WTC11 (cell line): ENCODE data around the gene TSHZ3. TPM values are rescaled to one million over a fixed set of nuclear protein-coding genes. Genes with fewer than 3 reads are reported as not detected.

Source experiments
- ATAC-seq: fragments of 200-7000 bp; cut with Tn5 transposase; 2 replicates; pipeline ENCODE4 v1.10.0; 2021; ENCODE audit warnings: mild to moderate bottlenecking, moderate library complexity
- CTCF ChIA-PET: fragments of 300-600 bp; sonication (Branson Sonifier 250); formaldehyde crosslinking; loops from one replicate; lab custom pipeline; 2021; ENCODE audit warnings: antibody characterized with exemption; lab: Charles Lee
- POLR2A ChIA-PET: fragments of 350-600 bp; sonication (Branson Sonifier 250); formaldehyde crosslinking; loops from one replicate; lab custom pipeline; 2021; ENCODE audit warnings: antibody characterized with exemption; lab: Charles Lee
- DNase-seq: peaks from one replicate; pipeline ENCODE4 v3.0.0; 2021; ENCODE audit warnings: low spot score
- H3K27ac Mint-ChIP-seq: 2 replicates; pipeline ENCODE4 v1.8.0; 2021; ENCODE audit warnings: mixed read lengths
- H3K27me3 Mint-ChIP-seq: 2 replicates; pipeline ENCODE4 v1.8.0; 2021; ENCODE audit warnings: low read depth, mild to moderate bottlenecking, moderate library complexity, mixed read lengths
- H3K36me3 Mint-ChIP-seq: 2 replicates; pipeline ENCODE4 v1.8.0; 2021; ENCODE audit warnings: mixed read lengths
- H3K4me1 Mint-ChIP-seq: 2 replicates; pipeline ENCODE4 v1.8.0; 2022; ENCODE audit warnings: mixed read lengths
- H3K4me3 Mint-ChIP-seq: 2 replicates; pipeline ENCODE4 v1.8.0; 2021; ENCODE audit warnings: mild to moderate bottlenecking, moderate library complexity, mixed read lengths
- H3K9me3 Mint-ChIP-seq: 2 replicates; pipeline ENCODE4 v1.8.0; 2021; ENCODE audit warnings: mixed read lengths
- CBFB ChIP-seq: sonication (generic); formaldehyde crosslinking; IDR thresholded peaks from 2 replicates; pipeline ENCODE4 v1.8.1; 2022; ENCODE audit warnings: mild to moderate bottlenecking, low read depth, missing genetic modification reagents
- FOXK1 ChIP-seq: sonication (generic); formaldehyde crosslinking; IDR thresholded peaks from 2 replicates; pipeline ENCODE4 v1.8.0; 2022; ENCODE audit warnings: mild to moderate bottlenecking, moderate library complexity, missing genetic modification reagents
- FOXP1 ChIP-seq: sonication (generic); formaldehyde crosslinking; IDR thresholded peaks from 2 replicates; pipeline ENCODE4 v1.8.0; 2022; ENCODE audit warnings: missing genetic modification reagents, mild to moderate bottlenecking, moderate library complexity, borderline replicate concordance
- ZNF396 ChIP-seq: fragments of 250-450 bp; sonication (Bioruptor Pico); IDR thresholded peaks from 2 replicates; pipeline ENCODE4 v1.8.0; 2021; ENCODE audit warnings: mild to moderate bottlenecking, moderate library complexity, borderline replicate concordance
- total RNA-seq: library from RNA; stranded (reverse); gene quantifications from 3 replicates; pipeline ENCODE4 v1.2.3, GENCODE V29; 2021
- TF ChIP-seq, protein P1 (sequence below): sonication (generic); formaldehyde crosslinking; IDR thresholded peaks from 2 replicates; pipeline ENCODE4 v1.8.0; 2022; ENCODE audit warnings: mild to moderate bottlenecking, missing genetic modification reagents
- TF ChIP-seq, protein P2 (sequence below): sonication (generic); formaldehyde crosslinking; IDR thresholded peaks from 2 replicates; pipeline ENCODE4 v1.8.0; 2023; ENCODE audit warnings: mild to moderate bottlenecking, missing genetic modification reagents
- TF ChIP-seq, protein P3 (sequence below): sonication (generic); formaldehyde crosslinking; IDR thresholded peaks from 2 replicates; pipeline ENCODE4 v1.8.1; 2023; ENCODE audit warnings: mild to moderate bottlenecking, missing genetic modification reagents, moderate library complexity
- TF ChIP-seq, protein P4 (sequence below): sonication (generic); formaldehyde crosslinking; IDR thresholded peaks from 2 replicates; pipeline ENCODE4 v1.8.0; 2022; ENCODE audit warnings: mild to moderate bottlenecking, missing genetic modification reagents
- TF ChIP-seq, protein P5 (sequence below): sonication (generic); formaldehyde crosslinking; IDR thresholded peaks from 2 replicates; pipeline ENCODE4 v1.8.1; 2023; ENCODE audit warnings: mild to moderate bottlenecking, missing genetic modification reagents
- TF ChIP-seq, protein P6 (sequence below): sonication (generic); formaldehyde crosslinking; IDR thresholded peaks from 2 replicates; pipeline ENCODE4 v1.8.1; 2022; ENCODE audit warnings: mild to moderate bottlenecking, missing genetic modification reagents, moderate library complexity, borderline replicate concordance
- TF ChIP-seq, protein P7 (sequence below): sonication (generic); formaldehyde crosslinking; IDR thresholded peaks from 2 replicates; pipeline ENCODE4 v1.8.0; 2023; ENCODE audit warnings: missing genetic modification reagents, mild to moderate bottlenecking, borderline replicate concordance
- TF ChIP-seq, protein P8 (sequence below): fragments of 250-450 bp; sonication (Bioruptor Pico); IDR thresholded peaks from 2 replicates; pipeline ENCODE4 v1.9.0; 2021; ENCODE audit warnings: moderate library complexity, mild to moderate bottlenecking, inconsistent platforms, borderline replicate concordance

The TSHZ3 gene
- total RNA-seq, 1 experiment from 2014 or later: 21.4 TPM

DNA sequence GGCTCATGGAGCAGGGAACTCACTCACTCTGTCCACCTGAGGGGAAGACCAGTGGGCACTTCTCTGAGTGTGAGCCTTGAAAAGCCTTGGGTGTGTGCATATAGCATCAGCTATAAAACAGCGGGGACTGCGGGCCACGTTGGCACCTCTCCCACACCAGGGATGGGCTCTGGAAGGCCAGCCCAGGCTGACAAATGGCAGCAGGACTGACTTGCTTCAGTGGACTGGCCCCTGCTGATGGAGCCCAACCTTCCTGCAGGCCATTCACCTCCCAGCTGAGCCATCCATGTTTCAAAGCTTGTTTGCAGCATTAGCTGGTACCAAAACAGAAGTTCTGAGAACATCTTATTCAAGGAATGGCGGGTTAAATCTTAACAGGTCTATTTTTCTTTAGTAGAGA lies 21.0 kb downstream of the TSHZ3 start:
- Mint-ChIP-seq H3K4me3 (no peak overlapping the region), H3K27ac (no peak overlapping the region), H3K36me3 (no peaks in the 10 kb centered on the region), H3K27me3 (no peaks in the 10 kb centered on the region), H3K9me3 (no peaks in the 10 kb centered on the region), H3K4me1 (peaks cover 72% of the 10 kb centered on the region)
- CTCF ChIA-PET: interaction anchor here (0.8 to 1.0 kb wide), 2 partner anchors 10 to 274 kb away, joined by 3 to 5 read pairs; no protein-coding TSS in a partner anchor
- ATAC-seq (no peak), DNase-seq (no peak)
- TF ChIP-seq, protein P1, sequence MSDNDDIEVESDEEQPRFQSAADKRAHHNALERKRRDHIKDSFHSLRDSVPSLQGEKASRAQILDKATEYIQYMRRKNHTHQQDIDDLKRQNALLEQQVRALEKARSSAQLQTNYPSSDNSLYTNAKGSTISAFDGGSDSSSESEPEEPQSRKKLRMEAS: no peak
- no peak for TF ChIP-seq FOXP1 (CRISPR knock-in tag)
- TF ChIP-seq, protein P2, sequence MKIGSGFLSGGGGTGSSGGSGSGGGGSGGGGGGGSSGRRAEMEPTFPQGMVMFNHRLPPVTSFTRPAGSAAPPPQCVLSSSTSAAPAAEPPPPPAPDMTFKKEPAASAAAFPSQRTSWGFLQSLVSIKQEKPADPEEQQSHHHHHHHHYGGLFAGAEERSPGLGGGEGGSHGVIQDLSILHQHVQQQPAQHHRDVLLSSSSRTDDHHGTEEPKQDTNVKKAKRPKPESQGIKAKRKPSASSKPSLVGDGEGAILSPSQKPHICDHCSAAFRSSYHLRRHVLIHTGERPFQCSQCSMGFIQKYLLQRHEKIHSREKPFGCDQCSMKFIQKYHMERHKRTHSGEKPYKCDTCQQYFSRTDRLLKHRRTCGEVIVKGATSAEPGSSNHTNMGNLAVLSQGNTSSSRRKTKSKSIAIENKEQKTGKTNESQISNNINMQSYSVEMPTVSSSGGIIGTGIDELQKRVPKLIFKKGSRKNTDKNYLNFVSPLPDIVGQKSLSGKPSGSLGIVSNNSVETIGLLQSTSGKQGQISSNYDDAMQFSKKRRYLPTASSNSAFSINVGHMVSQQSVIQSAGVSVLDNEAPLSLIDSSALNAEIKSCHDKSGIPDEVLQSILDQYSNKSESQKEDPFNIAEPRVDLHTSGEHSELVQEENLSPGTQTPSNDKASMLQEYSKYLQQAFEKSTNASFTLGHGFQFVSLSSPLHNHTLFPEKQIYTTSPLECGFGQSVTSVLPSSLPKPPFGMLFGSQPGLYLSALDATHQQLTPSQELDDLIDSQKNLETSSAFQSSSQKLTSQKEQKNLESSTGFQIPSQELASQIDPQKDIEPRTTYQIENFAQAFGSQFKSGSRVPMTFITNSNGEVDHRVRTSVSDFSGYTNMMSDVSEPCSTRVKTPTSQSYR (CRISPR knock-in tag): no peak
- TF ChIP-seq, protein P3, sequence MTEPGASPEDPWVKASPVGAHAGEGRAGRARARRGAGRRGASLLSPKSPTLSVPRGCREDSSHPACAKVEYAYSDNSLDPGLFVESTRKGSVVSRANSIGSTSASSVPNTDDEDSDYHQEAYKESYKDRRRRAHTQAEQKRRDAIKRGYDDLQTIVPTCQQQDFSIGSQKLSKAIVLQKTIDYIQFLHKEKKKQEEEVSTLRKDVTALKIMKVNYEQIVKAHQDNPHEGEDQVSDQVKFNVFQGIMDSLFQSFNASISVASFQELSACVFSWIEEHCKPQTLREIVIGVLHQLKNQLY (CRISPR knock-in tag): no peak
- TF ChIP-seq, protein P4, sequence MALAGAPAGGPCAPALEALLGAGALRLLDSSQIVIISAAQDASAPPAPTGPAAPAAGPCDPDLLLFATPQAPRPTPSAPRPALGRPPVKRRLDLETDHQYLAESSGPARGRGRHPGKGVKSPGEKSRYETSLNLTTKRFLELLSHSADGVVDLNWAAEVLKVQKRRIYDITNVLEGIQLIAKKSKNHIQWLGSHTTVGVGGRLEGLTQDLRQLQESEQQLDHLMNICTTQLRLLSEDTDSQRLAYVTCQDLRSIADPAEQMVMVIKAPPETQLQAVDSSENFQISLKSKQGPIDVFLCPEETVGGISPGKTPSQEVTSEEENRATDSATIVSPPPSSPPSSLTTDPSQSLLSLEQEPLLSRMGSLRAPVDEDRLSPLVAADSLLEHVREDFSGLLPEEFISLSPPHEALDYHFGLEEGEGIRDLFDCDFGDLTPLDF (CRISPR knock-in tag): no peak
- TF ChIP-seq, protein P5, sequence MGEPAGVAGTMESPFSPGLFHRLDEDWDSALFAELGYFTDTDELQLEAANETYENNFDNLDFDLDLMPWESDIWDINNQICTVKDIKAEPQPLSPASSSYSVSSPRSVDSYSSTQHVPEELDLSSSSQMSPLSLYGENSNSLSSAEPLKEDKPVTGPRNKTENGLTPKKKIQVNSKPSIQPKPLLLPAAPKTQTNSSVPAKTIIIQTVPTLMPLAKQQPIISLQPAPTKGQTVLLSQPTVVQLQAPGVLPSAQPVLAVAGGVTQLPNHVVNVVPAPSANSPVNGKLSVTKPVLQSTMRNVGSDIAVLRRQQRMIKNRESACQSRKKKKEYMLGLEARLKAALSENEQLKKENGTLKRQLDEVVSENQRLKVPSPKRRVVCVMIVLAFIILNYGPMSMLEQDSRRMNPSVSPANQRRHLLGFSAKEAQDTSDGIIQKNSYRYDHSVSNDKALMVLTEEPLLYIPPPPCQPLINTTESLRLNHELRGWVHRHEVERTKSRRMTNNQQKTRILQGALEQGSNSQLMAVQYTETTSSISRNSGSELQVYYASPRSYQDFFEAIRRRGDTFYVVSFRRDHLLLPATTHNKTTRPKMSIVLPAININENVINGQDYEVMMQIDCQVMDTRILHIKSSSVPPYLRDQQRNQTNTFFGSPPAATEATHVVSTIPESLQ (CRISPR knock-in tag): no peak
- TF ChIP-seq, protein P6, sequence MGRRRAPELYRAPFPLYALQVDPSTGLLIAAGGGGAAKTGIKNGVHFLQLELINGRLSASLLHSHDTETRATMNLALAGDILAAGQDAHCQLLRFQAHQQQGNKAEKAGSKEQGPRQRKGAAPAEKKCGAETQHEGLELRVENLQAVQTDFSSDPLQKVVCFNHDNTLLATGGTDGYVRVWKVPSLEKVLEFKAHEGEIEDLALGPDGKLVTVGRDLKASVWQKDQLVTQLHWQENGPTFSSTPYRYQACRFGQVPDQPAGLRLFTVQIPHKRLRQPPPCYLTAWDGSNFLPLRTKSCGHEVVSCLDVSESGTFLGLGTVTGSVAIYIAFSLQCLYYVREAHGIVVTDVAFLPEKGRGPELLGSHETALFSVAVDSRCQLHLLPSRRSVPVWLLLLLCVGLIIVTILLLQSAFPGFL (CRISPR knock-in tag): no peak
- TF ChIP-seq ZNF396 (CRISPR knock-in tag): no peak
- TF ChIP-seq, protein P7, sequence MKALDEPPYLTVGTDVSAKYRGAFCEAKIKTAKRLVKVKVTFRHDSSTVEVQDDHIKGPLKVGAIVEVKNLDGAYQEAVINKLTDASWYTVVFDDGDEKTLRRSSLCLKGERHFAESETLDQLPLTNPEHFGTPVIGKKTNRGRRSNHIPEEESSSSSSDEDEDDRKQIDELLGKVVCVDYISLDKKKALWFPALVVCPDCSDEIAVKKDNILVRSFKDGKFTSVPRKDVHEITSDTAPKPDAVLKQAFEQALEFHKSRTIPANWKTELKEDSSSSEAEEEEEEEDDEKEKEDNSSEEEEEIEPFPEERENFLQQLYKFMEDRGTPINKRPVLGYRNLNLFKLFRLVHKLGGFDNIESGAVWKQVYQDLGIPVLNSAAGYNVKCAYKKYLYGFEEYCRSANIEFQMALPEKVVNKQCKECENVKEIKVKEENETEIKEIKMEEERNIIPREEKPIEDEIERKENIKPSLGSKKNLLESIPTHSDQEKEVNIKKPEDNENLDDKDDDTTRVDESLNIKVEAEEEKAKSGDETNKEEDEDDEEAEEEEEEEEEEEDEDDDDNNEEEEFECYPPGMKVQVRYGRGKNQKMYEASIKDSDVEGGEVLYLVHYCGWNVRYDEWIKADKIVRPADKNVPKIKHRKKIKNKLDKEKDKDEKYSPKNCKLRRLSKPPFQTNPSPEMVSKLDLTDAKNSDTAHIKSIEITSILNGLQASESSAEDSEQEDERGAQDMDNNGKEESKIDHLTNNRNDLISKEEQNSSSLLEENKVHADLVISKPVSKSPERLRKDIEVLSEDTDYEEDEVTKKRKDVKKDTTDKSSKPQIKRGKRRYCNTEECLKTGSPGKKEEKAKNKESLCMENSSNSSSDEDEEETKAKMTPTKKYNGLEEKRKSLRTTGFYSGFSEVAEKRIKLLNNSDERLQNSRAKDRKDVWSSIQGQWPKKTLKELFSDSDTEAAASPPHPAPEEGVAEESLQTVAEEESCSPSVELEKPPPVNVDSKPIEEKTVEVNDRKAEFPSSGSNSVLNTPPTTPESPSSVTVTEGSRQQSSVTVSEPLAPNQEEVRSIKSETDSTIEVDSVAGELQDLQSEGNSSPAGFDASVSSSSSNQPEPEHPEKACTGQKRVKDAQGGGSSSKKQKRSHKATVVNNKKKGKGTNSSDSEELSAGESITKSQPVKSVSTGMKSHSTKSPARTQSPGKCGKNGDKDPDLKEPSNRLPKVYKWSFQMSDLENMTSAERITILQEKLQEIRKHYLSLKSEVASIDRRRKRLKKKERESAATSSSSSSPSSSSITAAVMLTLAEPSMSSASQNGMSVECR (CRISPR knock-in tag): no peak
- TF ChIP-seq CBFB (CRISPR knock-in tag): no peak
- TF ChIP-seq, protein P8, sequence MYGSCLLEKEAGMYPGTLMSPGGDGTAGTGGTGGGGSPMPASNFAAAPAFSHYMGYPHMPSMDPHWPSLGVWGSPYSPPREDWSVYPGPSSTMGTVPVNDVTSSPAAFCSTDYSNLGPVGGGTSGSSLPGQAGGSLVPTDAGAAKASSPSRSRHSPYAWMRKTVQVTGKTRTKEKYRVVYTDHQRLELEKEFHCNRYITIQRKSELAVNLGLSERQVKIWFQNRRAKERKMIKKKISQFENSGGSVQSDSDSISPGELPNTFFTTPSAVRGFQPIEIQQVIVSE (CRISPR knock-in tag): no peak
- TF ChIP-seq FOXK1 (CRISPR knock-in tag): no peak
- POLR2A ChIA-PET: no interaction called here
